Neutrophil (primary cell): ENCODE results near the gene FAM161A.
"Not testable (repeated sequence)": the region's sequence is repeated elsewhere in the genome, so short reads cannot be mapped to it uniquely, and the experiment has no call there.

Source experiments
- H3K27ac ChIP-seq: fragments of 200-600 bp; sonication (generic); 2 replicates; pipeline ENCODE4 v1.5.1; 2016; ENCODE audit warnings: mild to moderate bottlenecking, moderate library complexity
- H3K27me3 ChIP-seq: fragments of 200-600 bp; sonication (generic); 2 replicates; pipeline ENCODE4 v1.6.0; 2016; ENCODE audit warnings: mild to moderate bottlenecking
- H3K36me3 ChIP-seq: fragments of 200-600 bp; sonication (generic); 2 replicates; pipeline ENCODE4 v1.5.1; 2017
- H3K4me1 ChIP-seq, 2 experiments: fragments of 200-600 bp in 1 of 2; sonication (generic) in 1 of 2; 1 replicate in 1 of 2; 2 replicates in 1 of 2; pipeline versions ENCODE4 v1.5.1 to v1.6.1; 2013 to 2016; ENCODE audit warnings: low read depth in 1 of 2, low read length in 1 of 2, mild to moderate bottlenecking in 1 of 2, moderate library complexity in 1 of 2; ENCODE audit not compliant: control insufficient read depth in 1 of 2, insufficient read depth in 1 of 2
- H3K4me3 ChIP-seq, 2 experiments: fragments of 200-600 bp in 1 of 2; sonication (generic) in 1 of 2; 1 replicate in 1 of 2; 2 replicates in 1 of 2; pipeline ENCODE4 v1.5.1; 2013 to 2016; ENCODE audit warnings: low read depth in 1 of 2, low read length in 1 of 2, mild to moderate bottlenecking in 1 of 2, moderate library complexity in 1 of 2
- H3K9me3 ChIP-seq: fragments of 200-600 bp; sonication (generic); 2 replicates; pipeline ENCODE4 v1.5.1; 2016
- CTCF ChIP-seq: fragments of 200-600 bp; sonication (generic); IDR thresholded peaks from 2 replicates; pipeline ENCODE4 v1.5.1; 2016; ENCODE audit warnings: antibody characterized with exemption

FAM161A gene

GRCh38 chr2:61822255-61822654 is 31.6 kb downstream of the FAM161A start:
- Histone ChIP-seq H3K27ac (no peak overlapping the region), H3K4me1 (no peaks in the 10 kb centered on the region), H3K36me3 (no peaks in the 10 kb centered on the region), H3K4me3 (no peak overlapping the region), H3K27me3 (no peaks in the 10 kb centered on the region), H3K9me3 (no peaks in the 10 kb centered on the region)
- TF ChIP-seq CTCF: no peak

- no peaks in the 10 kb centered on the region for H3K9me3 ChIP-seq
- TF ChIP-seq CTCF: no peak
- no peaks in the 10 kb centered on the region for H3K4me1 ChIP-seq
- H3K27me3 ChIP-seq: no peaks in the 10 kb centered on the region
- H3K4me3 ChIP-seq: no peak overlapping the region
- no peak overlapping the region for H3K27ac ChIP-seq
- H3K36me3 ChIP-seq: no peaks in the 10 kb centered on the region
Measured at GRCh38 chr2:61816480-61817355, 37.1 kb downstream of the FAM161A start.

GRCh38 chr2:61814539-61815160 is 39.2 kb downstream of the FAM161A start:
- Histone ChIP-seq H3K27me3 (no peaks in the 10 kb centered on the region), H3K4me1 (no peaks in the 10 kb centered on the region), H3K4me3 (no peak overlapping the region), H3K27ac (no peak overlapping the region), H3K36me3 (no peaks in the 10 kb centered on the region), H3K9me3 (no peaks in the 10 kb centered on the region)
- no peak for TF ChIP-seq CTCF

- not testable (repeated sequence) for H3K36me3 ChIP-seq, H3K4me1 ChIP-seq, H3K27me3 ChIP-seq, H3K4me3 ChIP-seq, H3K27ac ChIP-seq, H3K9me3 ChIP-seq
Measured at GRCh38 chr2:61813314-61813713, 40.5 kb downstream of the FAM161A start.

- no peak overlapping the region for H3K27ac ChIP-seq
- no peaks in the 10 kb centered on the region for H3K36me3 ChIP-seq
- TF ChIP-seq CTCF: no peak
- H3K4me3 ChIP-seq: no peak overlapping the region
- H3K27me3 ChIP-seq: no peaks in the 10 kb centered on the region
- H3K4me1 ChIP-seq: no peaks in the 10 kb centered on the region
- no peaks in the 10 kb centered on the region for H3K9me3 ChIP-seq
Measured at GRCh38 chr2:61811821-61812220, 42.0 kb downstream of the FAM161A start.

GRCh38 chr2:61810203-61810602 is 43.7 kb downstream of the FAM161A start:
- H3K36me3 ChIP-seq, H3K4me1 ChIP-seq, H3K27ac ChIP-seq, H3K27me3 ChIP-seq, H3K9me3 ChIP-seq, H3K4me3 ChIP-seq: not testable (repeated sequence)

GRCh38 chr2:61808693-61809092 is 45.2 kb downstream of the FAM161A start:
- H3K27me3 ChIP-seq: not testable (repeated sequence)

More at GRCh38 chr2:61808693-61809092, 45.2 kb downstream of the FAM161A start:
- H3K9me3 ChIP-seq, H3K4me1 ChIP-seq, H3K4me3 ChIP-seq, H3K27ac ChIP-seq, H3K36me3 ChIP-seq: not testable (repeated sequence)
